Right lobe of liver (tissue), 4 donors: Measurements from ENCODE around the gene CCDC71L.

ENCODE experiments used
- POLR2A ChIP-seq: fragments of 450-650 bp; IDR thresholded peaks from one replicate; pipeline ENCODE4 v1.6.1; 2017; ENCODE audit warnings: antibody characterized with exemption, mild to moderate bottlenecking
- TF ChIP-seq, protein P1 (sequence below), 4 donors: fragments of 200-600 bp in 3 of 4; fragments of 450-650 bp in 1 of 4; IDR thresholded peaks; one replicate each; pipeline versions ENCODE4 v1.5.1 to v1.8.0; 2016 to 2022; ENCODE audit warnings: antibody characterized with exemption in 4 of 4, mild to moderate bottlenecking in 2 of 4
- donor health status: DM: no; HTN: no; CAD: no.
- donor health status: DM: no; HTN: no; CAD: no.
- donor health status: DM: no; HTN: yes; CAD: no.

- TF ChIP-seq, protein P1, sequence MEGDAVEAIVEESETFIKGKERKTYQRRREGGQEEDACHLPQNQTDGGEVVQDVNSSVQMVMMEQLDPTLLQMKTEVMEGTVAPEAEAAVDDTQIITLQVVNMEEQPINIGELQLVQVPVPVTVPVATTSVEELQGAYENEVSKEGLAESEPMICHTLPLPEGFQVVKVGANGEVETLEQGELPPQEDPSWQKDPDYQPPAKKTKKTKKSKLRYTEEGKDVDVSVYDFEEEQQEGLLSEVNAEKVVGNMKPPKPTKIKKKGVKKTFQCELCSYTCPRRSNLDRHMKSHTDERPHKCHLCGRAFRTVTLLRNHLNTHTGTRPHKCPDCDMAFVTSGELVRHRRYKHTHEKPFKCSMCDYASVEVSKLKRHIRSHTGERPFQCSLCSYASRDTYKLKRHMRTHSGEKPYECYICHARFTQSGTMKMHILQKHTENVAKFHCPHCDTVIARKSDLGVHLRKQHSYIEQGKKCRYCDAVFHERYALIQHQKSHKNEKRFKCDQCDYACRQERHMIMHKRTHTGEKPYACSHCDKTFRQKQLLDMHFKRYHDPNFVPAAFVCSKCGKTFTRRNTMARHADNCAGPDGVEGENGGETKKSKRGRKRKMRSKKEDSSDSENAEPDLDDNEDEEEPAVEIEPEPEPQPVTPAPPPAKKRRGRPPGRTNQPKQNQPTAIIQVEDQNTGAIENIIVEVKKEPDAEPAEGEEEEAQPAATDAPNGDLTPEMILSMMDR (IDR thresholded peaks at IDR 0.05), result no peak
- peak; percentile 88 for TF ChIP-seq POLR2A
Measured at GRCh38 chr7:106660862-106661720, at the start of gene CCDC71L.
